ENCODE measurements around the gene PPP2R2C.

The PPP2R2C gene

DNA sequence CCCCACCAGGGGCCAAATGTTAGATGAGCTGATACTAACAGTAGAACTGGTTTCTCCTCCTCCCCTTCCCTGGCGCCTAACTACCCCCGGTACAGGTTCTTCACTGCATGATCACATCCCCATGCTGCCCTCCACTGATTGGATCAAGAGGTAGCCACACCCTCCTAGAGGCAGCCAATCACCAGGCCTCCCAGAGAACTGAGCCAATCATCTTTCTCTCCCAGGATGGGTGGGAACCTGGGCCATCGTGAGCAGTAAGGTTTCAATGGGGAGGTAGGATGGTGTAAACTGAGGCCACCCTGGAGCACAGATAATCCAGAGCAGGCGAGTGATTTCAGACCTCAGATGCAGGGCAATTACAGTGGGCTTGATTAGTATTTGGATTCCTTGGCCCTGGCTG is 64.2 kb downstream of the PPP2R2C start:
- TF ChIP-seq, protein P1, sequence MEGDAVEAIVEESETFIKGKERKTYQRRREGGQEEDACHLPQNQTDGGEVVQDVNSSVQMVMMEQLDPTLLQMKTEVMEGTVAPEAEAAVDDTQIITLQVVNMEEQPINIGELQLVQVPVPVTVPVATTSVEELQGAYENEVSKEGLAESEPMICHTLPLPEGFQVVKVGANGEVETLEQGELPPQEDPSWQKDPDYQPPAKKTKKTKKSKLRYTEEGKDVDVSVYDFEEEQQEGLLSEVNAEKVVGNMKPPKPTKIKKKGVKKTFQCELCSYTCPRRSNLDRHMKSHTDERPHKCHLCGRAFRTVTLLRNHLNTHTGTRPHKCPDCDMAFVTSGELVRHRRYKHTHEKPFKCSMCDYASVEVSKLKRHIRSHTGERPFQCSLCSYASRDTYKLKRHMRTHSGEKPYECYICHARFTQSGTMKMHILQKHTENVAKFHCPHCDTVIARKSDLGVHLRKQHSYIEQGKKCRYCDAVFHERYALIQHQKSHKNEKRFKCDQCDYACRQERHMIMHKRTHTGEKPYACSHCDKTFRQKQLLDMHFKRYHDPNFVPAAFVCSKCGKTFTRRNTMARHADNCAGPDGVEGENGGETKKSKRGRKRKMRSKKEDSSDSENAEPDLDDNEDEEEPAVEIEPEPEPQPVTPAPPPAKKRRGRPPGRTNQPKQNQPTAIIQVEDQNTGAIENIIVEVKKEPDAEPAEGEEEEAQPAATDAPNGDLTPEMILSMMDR (IDR thresholded peaks at IDR 0.05; ENCODE audit: low read depth, low read length) = no peak
- no peaks in the 10 kb centered on the region for H3K9me3 ChIP-seq
- no peaks in the 10 kb centered on the region; the same call in 1 of the 2 replicates for H3K4me1 ChIP-seq
- no peaks in the 10 kb centered on the region for H3K36me3 ChIP-seq
- DNase-seq = peak; percentile 58
- H3K4me3 ChIP-seq (ENCODE audit: low read depth, low read length) = no peak overlapping the region
- H3K27me3 ChIP-seq = no peaks in the 10 kb centered on the region

DNA sequence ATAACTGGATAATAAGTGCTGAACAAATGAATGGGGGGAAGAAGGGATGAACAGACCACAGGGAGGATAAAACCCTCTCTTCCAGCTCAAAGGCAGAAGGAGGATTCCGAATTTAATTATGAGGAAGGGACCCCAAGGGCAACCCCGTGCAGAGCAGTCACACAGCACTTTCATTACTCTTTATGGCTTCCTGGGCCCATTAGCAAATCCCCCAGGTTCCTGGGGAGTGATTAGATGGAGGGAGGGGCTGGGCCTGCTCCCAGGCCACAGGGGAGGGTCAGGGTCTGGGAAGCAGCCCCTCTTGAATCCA is 67.1 kb downstream of the PPP2R2C start:
- H3K9me3 ChIP-seq = no peaks in the 10 kb centered on the region
- H3K36me3 ChIP-seq = no peaks in the 10 kb centered on the region
- H3K27me3 ChIP-seq = no peaks in the 10 kb centered on the region
- TF ChIP-seq, protein P1 (IDR thresholded peaks at IDR 0.05; ENCODE audit: low read depth, low read length) = no peak
- no peak for DNase-seq
- H3K4me3 ChIP-seq (ENCODE audit: low read depth, low read length) = no peak overlapping the region
- no peaks in the 10 kb centered on the region; the same call in 1 of the 2 replicates for H3K4me1 ChIP-seq

DNA sequence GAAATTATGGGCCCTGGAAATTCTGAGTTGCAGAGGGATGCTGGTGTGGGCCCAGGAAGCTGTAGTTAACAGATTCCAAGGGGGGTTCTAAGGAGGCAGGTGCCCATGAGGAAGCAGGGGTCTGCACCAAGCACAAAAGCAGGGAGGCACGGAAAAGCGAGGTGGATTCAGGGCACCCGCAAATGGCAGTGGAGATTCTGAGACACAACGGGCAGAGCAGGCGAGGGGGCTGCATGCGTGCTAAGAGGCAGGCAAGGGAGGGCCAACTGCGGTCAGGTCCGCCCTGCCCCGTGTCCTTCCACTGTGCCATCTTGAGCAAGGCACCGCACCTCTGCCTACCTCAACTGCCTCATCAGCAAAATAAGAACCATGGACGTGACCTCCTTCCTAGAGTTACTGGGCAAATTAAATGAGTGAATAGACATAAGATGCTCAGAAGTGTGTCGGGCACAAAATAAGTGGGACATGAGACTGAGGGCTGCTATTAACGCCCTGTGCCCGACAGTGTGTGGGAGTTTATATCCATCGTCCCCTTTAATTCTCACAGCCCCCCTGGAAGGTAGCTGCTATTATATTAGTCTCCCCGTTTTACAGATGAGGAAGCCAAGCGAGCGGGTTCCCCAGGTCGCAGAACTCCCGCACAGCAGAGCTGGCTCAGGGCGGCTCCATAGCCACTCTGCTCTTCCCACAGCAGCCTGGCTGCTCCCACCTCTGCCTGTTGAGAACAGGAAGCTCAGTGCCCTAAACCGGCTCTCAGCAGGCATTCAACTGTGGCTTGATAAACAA is 67.6 kb downstream of the PPP2R2C start:
- Histone ChIP-seq H3K27me3 (no peaks in the 10 kb centered on the region), H3K9me3 (no peaks in the 10 kb centered on the region), H3K4me1 (no peaks in the 10 kb centered on the region; the same call in 1 of the 2 replicates), H3K4me3 (ENCODE audit: low read depth, low read length) (no peak overlapping the region), H3K36me3 (no peaks in the 10 kb centered on the region)
- TF ChIP-seq, protein P1 (IDR thresholded peaks at IDR 0.05; ENCODE audit: low read depth, low read length) = no peak
- DNase-seq = peak; percentile 48

DNA sequence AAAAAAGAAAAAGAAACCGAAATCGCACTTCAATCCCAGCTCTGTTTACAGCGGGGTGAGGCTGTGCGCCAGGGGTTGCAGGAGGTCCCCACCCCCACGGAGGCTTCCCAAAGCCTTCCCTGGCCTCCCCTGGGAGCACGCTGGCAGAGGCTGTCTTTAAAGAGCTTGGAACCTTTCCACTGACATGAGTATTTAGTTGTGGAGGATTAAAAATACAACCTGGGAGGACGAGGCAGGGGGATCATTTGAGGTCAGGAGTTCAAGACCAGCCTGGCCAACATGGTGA is 69.1 kb downstream of the PPP2R2C start:
- DNase-seq = no peak
- no peaks in the 10 kb centered on the region for H3K27me3 ChIP-seq
- no peaks in the 10 kb centered on the region for H3K9me3 ChIP-seq
- no peaks in the 10 kb centered on the region for H3K36me3 ChIP-seq
- no peak overlapping the region for H3K4me3 ChIP-seq (ENCODE audit: low read depth, low read length)
- H3K4me1 ChIP-seq = no peaks in the 10 kb centered on the region; the same call in 1 of the 2 replicates
- TF ChIP-seq, protein P1 (IDR thresholded peaks at IDR 0.05; ENCODE audit: low read depth, low read length) = no peak

DNA sequence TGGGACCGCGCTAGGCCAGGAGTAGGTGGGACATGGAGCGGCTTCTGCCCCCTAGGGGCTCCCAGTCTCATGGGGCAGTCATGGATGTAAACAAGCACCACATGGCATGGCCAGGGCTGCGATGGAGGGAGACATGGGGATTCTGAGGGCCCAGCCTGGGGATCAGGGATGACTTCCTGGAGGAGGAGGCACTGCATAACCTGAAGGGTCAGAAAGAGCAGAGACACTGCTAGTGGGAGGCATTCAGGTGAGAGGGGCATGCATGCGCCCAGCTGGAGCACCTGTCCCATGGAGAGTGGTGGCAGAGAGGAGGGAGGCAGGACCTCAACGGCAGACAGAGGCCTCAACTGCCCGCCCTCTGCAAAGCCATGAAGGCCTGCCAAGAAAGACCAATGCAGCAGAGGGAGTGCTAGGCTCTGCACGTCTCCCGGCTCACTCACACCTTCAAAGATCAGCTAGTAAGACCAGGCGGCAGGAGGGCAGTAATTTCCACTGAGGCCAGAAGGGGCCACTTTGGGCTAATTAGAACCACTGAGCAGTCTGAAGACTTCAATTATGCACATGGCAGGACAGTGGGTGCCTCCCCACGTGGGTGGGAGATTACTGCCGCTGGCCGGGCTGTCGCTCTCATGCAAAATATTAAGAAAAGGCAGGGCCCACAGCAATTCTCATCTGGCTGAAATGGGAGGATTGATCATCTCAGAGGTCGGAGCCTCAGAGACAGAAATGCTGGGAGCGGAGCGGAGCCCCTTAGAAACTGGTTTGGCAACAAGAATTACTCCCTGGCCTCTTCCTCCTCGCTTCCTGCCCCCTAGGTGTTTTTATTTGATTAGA is 69.6 kb downstream of the PPP2R2C start:
- Histone ChIP-seq H3K4me3 (ENCODE audit: low read depth, low read length) (no peak overlapping the region), H3K36me3 (no peaks in the 10 kb centered on the region), H3K27me3 (no peaks in the 10 kb centered on the region), H3K9me3 (no peaks in the 10 kb centered on the region), H3K4me1 (no peaks in the 10 kb centered on the region; the same call in 1 of the 2 replicates)
- TF ChIP-seq, protein P1 (IDR thresholded peaks at IDR 0.05; ENCODE audit: low read depth, low read length) = no peak
- no peak for DNase-seq

DNA sequence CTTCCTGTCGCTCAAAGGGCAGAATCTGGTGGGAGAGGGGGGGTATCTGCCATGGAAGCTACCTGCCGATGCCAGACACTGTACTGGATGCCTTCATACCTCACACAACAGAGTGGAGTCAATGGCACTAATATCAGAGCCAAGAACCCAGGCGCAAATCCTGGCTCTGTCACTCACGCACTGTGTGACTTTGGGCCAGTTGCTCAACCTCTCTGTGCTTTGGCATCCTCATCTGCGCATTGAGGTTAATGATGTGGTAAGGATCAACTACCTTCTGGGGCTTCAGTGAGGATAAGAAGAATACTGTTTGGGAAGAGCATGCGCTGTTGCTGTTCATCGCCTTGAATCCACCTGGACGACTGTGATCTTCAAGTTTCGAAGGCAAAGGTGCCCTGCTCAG is 70.6 kb downstream of the PPP2R2C start:
- H3K4me3 ChIP-seq (ENCODE audit: low read depth, low read length) = no peak overlapping the region

More for the DNA sequence above, 70.6 kb downstream of the PPP2R2C start:
- DNase-seq = no peak
- Histone ChIP-seq H3K36me3 (no peaks in the 10 kb centered on the region), H3K9me3 (no peaks in the 10 kb centered on the region), H3K4me1 (no peaks in the 10 kb centered on the region; the same call in 1 of the 2 replicates), H3K27me3 (no peaks in the 10 kb centered on the region)
- TF ChIP-seq, protein P1 (IDR thresholded peaks at IDR 0.05; ENCODE audit: low read depth, low read length) = no peak
